Dermis microvascular lymphatic vessel endothelial cell (primary cell): ENCODE data around the gene LHX3. TPM values are rescaled to one million over a fixed set of nuclear protein-coding genes. Genes with fewer than 3 reads are reported as not detected.
"Not testable (repeated sequence)": the region's sequence is repeated elsewhere in the genome, so short reads cannot be mapped to it uniquely, and the experiment has no call there.

Source experiments
- DNase-seq, 2 donors: peaks; one replicate each; pipeline versions ENCODE4 v3.0.0 to v3.0.0-alpha.2; 2010; ENCODE audit warnings: low read depth in 2 of 2
- total RNA-seq: library from RNA; depleted of rRNA; stranded (reverse); fragments of >200 nt; gene quantifications from 2 replicates; pipeline ENCODE4 v1.2.1, GENCODE V29; 2014

LHX3 gene
- total RNA-seq, 1 donor from 2014 or later, result not detected

DNA sequence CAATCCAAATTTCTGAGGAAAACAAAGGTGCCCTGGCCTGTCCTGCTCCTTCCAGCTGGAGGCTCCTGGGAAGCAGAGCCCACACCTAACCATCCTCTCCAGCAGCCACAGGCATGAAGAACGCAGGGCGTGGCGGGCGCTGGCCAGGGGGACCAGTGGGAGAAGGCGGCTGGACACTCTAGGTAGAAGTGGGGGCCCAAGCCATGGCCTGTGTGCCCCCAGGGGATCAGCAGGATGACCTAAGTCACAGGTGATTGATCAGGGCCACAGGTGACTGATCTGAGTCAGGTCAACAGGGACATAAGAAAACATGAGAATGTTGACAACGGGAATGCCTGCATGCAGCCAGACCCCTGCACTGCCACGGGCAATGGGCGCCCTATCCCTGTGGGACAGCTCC is 37.3 kb upstream of the LHX3 start:
- no peak for DNase-seq

DNA sequence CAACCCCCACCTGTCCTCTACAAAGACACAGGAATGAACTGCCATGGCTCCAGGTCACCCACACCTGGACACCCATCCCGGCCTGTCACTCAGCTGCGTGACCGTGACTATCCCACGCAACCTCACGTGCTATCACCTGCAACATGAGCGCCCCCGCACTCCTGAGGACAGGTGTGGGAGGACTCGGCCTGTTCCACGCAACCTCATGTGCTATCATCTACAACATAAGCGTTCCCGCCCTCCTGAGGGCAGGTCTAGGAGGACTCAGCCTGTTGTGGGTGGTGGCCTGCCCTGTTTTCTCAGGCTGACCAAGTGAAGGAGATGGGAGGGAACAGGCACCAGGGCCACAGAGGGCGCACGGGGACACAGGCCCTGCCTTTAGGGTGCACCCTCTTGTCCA is 36.6 kb upstream of the LHX3 start:
- no peak for DNase-seq

DNA sequence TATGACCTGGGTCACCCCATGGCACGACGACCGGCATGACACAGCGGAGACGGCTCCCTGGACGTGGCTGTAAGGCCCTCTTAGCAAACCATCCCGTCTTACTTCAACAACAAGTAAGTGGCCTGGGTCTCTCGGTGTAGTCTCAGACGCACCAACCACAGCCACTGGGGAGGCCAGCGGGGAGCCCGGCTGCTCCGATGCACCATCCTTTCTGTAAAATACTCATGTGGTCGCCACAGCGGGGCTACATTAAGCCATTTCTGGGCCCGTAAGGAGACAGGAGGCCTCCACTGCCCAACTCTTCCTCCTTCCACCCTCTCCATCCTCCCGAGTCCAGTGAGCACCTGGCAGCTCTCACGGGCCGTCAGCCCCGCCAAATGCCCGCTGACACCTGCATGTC is 36.0 kb upstream of the LHX3 start:
- no peak for DNase-seq

DNA sequence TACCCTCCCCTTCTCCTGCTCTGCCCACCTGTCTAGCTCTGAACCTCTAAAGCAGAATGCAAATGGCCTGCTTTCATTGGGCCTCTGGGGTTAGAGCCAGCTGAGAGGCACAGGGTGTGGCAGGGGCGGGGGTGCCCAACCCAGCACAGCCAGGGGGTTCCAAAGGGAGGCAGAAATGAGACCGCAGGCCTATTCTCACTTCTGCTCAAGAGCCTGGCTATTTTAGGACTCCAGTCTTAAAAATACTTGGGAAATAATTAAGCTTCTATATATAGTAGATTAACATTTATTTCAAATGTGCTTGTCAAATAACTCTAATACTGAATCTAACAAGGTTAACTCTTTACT is 35.0 kb upstream of the LHX3 start:
- no peak for DNase-seq

DNA sequence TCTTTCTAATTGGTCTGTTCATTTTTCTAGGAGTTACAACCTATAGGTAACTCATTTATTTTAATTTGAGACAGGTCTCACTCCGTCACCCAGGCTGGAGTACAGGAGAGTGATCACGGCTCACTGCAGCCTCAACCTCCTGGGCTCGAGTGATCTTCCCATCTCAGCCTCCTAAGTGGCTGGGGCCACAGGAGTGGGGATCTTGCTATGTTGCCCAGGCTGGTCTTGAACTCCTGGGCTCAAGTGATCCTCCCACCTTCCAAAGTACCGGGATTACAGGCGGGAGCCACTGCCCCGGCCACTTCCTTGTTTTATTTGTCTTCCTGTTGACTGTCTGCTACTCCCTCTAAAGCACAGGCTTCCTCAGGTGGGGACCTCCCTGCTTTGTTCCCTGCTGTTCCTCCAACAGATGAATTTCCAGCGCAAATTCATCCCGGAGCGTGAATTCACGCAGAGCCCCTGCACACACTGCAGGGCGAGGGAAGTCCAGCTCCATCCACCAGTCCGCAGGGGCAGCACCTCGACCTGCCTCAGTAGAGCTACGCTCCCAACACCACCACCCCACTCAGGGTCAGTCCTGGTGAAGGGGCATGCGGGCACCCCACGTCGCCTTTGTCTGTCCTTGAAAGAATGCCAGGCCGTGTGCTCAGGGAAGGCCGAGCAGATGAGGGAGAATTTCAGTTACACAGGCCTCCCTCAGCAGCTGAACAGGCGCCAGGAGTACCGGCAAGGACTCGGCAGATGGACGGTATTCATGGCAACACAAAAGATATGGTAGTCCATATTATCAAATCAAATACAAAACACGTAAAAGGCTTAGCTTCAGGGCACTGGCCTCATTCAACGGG is 34.4 kb upstream of the LHX3 start:
- DNase-seq, result peak in 1 of 2 donors; percentile 16

DNA sequence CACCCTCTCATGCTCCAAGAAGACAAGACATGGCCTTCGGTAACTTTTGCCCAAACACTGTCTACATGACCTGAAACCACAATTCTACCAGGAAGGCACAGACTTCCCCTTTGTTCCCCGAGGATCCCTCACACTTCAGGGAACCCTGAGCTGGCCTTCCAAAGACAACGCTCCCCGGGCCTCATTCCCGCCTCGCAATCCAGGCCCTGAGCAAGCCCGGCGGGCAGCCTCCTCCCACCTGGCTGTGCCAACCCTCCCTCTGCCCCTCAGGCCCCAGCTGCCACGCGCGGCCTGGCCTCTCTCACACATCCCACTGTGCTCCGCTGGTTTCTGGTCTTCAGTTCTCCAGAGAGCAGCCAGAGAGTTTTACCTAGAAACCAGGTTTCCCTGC is 33.4 kb upstream of the LHX3 start:
- DNase-seq, result no peak

DNA sequence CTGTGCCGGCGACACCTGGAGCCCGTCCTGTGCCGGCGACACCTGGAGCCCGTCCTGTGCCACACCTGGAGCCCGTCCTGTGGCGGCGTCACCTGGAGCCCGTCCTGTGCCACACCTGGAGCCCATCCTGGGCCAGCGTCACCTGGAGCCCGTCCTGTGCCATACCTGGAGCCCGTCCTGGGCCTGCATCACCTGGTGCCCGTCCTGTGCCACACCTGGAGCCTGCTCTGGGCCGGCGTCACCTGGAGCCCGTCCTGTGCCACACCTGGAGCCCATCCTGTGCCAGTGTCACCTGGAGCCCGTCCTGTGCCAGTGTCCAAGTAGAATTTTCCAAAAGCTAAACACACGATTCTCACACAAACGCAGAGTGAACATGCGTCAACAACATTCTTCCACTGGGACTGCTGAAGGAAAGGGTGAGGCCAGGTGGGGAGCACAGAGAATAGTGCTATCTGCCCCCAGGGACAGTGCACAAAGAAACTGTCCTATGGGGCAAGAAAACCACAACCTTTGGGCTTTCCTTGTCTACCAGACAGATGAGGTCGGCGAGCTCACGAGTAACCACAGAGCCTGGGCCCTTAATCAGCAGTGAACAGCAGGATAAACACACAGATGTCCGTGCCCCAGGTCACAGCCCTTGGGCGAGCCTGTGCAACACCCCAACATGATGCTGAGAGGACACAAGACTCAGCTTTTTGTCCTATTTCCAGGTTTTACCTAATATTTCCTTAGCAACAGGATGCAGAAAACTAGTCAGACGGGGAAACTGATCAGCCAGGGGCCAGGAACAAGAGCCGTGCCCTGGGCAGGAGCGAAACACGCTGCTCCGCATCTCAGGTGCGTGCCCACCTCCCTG is 32.8 kb upstream of the LHX3 start:
- no peak for DNase-seq

DNA sequence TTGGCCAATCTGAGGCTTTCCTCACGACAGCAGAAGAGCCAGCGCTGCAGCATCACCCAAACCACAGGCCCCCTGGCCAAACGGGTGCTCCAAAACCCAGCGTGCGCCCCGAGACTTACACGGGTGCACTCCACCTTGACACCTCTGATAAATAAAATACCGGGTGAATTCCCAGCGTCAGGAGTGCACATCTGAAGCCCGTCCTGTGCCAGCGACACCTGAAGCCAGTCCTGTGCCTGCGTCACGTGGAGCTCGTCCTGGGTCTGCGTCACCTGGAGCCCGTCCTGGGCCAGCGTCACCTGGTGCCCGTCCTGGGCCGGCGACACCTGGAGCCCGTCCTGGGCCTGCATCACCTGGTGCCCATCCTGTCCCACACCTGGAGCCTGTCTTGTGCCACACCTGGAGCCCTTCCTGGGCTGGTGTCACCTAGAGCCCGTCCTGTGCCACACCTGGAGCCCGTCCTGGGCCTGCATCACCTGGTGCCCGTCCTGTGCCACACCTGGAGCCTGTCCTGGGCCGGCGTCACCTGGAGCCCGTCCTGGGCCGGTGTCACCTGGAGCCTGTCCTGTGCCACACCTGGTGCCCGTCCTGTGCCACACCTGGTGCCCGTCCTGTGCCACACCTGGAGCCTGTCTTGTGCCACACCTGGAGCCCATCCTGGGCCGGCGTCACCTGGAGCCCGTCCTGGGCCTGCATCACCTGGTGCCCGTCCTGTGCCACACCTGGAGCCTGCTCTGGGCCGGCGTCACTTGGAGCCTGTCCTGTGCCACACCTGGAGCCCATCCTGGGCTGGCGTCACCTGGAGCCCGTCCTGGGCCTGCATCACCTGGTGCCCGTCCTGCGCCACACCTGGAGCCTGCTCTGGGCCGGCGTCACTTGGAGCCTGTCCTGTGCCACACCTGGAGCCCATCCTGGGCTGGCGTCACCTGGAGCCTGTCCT is 31.8 kb upstream of the LHX3 start:
- not testable (repeated sequence) for DNase-seq

DNA sequence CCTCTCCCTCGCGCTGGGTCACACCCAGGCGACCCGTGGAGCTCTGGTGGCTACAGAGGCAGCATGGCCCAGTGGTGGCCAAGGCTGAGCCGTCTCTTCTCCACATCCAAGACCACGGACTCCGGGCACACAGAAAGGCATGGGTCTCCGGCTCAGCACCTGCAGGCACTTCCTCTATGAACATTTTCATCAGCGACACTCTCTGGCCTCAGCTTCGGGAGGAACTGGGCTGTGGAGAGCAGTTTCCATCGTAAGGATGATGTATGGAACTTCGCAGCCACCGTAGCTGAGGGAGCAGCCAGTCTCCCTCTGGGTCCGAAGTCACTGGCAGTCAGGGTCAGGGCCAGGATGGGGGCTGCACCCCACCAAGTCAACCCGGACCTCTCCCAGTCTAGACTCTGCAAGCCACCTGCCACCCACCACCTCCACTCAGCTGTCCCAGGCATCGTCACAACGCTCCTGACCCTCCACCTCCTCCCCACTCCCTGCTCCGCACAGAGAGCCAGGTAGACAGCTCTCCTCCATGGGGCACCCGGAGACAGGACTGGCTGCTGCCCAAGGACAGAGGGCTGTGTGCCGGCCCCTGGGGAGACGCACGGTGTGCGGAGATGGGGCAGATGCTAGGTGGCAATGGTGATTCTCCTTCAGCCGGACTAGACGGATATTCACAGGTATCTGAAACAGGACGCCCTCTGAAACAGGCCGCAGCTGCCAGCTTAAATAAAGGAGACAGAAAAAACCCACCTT is 31.0 kb upstream of the LHX3 start:
- DNase-seq, result no peak

DNA sequence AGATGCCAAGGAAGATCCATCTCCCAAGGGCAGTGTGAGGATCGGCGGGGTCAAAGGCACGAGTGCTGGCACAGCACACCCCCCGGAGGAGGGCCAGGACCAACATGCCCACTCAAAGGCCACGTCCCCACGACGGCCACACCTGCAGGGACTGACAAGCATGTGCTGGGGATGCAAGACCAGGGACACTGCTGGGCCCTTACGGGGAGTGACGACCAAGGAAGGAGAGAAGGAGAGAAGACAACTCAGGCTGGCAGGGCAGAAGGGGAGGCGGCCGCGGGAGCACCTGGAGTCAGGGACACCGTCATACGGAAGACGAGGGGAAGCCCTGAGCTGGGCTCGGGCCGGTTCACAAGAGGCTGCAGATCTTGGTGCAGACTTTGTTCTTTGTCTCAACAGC is 30.2 kb upstream of the LHX3 start:
- DNase-seq, result no peak

DNA sequence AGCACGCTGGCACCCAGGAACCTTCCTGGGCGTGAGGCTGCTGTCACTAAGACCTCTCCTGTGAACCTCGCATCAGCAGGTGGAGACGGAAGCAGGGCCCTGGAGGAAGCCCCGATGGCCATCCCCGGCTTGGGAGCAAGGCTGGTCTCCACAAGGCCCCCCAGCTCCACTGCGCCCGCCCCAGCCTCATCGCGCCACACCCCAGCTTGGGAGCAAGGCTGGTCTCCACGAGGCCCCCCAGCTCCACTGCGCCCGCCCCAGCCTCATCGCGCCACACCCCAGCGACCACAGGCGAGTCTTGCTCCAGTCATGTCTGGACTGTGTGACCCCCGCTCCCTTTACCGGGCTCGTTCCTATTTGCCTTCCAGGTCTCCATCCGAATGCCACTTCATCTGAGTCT is 29.7 kb upstream of the LHX3 start:
- DNase-seq, result no peak

DNA sequence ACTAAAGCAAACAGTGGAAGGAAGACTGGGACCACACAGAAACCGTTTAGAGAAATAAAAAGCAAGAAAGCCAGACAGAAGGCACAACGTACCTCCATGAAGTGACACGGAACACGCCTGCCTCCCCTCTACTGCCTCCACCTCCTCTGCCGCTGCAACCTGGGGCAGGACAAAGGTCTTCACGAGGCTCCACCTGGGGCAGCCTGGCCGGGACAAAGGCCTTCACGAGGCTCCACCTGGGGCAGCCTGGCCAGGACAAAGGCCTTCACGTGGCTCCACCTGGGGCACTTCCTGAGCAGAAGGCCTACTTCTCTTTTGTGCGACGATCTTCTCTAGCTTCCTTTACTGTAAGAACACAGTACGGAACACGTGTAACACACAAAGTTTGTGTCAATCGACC is 28.9 kb upstream of the LHX3 start:
- DNase-seq, result no peak

DNA sequence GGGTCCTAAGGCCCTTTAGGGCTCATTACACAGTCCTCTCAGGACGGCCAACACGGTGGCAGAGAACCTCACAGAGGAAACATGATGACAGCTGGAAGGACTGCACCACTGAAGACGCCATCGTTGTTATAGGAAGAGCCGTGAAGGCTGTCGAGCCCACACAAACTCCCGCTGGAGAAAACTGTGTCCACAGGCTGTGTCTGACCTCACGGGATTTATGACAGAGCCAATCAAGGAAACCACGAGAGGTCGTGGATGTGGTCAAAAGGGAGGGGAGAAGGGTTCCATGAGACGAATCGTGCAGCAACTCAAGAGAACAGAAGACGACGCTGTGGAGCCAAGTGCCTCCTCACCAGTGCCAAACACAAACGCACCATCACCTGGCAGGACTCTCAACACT is 28.5 kb upstream of the LHX3 start:
- no peak for DNase-seq

DNA sequence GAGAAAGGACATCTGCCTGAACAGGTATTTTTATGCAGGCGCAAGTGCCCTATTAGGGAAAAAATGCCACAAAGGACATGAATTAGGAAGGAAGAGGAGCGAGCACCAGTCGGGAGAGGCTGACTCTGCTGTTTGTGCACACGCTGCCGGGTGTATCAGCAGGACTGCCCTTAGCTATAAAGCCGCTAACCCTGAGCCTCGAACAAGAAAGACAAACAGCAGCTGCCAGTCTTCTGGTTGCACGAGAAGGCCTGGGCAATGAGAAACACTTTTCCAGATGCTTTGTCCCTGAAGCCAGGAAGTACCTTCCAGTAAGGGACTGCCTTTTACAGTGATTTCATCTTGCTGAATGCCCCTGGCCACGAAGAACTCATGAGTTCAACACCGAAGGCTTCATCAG is 28.0 kb upstream of the LHX3 start:
- no peak for DNase-seq

DNA sequence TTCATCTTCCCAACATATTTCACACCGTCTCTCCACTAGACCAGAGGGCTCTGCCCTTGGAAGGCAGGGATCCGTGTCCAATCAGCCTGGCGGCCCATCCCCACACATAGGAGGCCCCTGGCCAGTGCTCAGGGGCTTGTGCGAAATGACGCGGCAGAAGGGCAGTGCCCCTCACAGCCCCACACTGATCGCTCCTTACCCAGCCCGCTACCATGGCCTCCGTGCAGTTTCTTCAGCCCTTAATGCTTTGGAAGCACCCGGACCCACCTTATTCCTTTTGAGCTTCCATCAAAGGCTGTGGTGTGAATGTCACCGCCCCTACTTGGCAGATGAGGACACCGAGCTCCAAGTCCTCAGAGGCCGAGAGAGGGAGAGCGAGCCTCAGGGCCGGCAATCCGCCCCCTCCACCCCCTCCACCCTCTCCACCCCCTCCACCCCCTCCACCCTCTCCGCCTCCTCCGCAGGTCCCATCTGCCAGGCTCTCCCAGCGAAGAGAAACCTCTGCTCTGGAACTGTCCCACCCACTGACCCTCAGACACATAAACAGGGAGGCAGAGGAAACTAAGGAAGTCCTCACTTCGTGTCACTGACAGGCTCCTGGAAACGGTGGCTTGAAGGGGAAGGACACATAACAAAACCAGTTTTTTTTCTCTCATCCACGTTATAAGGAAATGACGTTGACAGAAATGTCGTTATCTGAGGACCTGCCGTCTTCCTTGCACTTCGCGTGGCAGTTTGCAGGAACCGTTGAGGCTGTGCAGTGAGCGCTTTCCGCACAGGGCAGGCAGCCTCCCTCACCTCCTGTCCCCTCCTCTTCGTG is 26.8 kb upstream of the LHX3 start:
- DNase-seq, result no peak

DNA sequence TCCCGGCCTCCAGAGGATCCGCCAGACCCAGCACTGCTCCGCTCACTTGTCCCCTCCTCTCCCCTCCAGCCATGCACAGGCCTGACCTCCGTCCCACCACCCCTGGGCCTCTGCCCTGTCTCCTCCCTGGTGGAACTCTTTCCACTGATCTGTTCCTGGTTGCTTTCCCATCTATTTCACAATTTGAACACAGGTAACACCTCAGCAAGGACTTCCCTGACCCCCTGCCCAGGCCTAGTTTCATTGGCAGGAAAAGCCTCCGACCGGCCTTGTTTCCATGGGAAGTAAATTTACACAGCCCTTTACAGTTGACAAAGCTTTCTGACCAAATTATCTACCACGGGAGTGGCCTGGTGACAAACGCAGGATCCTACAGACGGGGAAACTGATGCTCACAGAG is 25.8 kb upstream of the LHX3 start:
- no peak for DNase-seq

DNA sequence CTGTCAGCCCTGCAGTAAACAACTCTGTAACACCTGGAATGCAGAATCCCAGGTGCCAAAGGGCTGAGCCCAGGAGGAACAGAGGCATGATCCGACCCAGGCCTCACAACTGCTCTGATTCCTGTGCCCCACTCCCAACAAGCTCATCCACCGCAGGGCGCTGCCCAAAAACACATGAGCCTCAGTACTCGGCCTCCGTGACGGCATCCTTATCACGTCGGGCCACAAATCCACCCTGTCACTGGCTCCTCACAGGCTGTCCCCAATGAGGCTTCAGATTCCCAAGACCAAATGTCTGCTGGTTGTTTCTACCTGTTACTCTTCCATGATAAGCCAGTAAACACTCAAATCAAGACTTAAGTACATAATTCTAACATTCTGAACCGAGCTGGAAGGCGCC is 25.4 kb upstream of the LHX3 start:
- DNase-seq, result no peak

DNA sequence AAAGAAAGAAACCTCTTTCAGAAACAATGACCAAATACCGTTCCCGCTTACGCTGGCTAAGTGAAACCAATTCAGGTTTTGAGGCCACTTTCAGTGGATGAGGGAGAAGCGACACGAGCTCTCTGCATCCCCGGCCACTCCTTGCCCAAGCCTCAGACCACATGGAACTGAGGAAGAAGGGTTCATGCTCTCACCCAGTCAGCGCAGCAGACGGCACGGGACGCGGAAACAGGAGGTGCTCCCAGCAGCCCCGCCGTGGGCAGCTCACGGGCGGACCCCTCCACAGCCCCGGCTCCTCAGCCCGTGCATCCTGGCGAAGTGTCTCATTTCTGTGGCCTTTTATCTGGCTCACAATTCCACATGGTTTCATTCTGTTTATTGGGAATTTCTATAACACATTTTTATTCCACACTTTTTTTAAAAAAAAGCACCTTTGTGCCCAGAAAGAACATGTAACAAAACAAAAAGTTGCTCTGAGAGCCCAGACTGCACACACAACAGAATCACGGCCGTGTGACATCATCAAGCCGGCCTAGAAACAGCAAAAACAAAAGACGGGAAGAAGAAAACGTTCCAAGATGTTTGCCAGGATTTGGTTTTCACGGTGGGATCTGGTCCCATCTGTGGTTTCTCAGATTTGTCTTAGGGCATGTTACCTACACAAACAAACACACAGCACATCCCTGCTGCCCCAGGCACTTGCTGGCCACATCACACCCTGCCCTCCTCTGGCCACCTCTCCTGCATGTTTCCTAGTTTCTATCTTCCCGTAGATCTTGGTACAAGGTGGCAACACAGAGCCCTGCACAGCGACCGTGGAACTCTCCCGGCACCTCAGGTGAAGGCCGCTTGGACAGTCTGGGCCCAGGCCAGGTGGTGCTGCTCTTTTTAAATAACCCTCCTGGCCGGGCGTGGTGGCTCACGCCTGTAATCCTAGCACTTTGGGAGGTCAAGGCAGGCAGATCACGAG is 24.5 kb upstream of the LHX3 start:
- DNase-seq, result no peak
